Choroid plexus epithelial cell (primary cell): ENCODE data around the gene BMP7.

Source experiments
- DNase-seq: peaks from one replicate; pipeline ENCODE4 v3.0.0-alpha.2; 2010; ENCODE audit warnings: low read depth
- H3K4me3 ChIP-seq: 2 replicates; pipeline ENCODE4 v1.5.1; 2011; ENCODE audit warnings: low read depth, mild to moderate bottlenecking, control low read depth, low read length, moderate library complexity
- CTCF ChIP-seq: conservative IDR thresholded peaks from 2 replicates; pipeline ENCODE4 v1.5.1; 2011; ENCODE audit warnings: low read depth, mild to moderate bottlenecking, control low read depth, inconsistent platforms, low read length, moderate library complexity

Gene BMP7

GRCh38 chr20:57274299-57274698, 7.9 kb upstream of the BMP7 start:
- H3K4me3 ChIP-seq = no peak overlapping the region
- TF ChIP-seq CTCF = no peak
- DNase-seq = no peak

GRCh38 chr20:57272883-57273535, 6.6 kb upstream of the BMP7 start:
- DNase-seq = no peak
- no peak for TF ChIP-seq CTCF
- no peak overlapping the region for H3K4me3 ChIP-seq

- no peak overlapping the region for H3K4me3 ChIP-seq
- no peak for DNase-seq
- no peak for TF ChIP-seq CTCF
Measured at GRCh38 chr20:57270204-57270984, 4.0 kb upstream of the BMP7 start.

GRCh38 chr20:57269148-57269984, 2.9 kb upstream of the BMP7 start:
- no peak for TF ChIP-seq CTCF
- no peak overlapping the region for H3K4me3 ChIP-seq
- no peak for DNase-seq

GRCh38 chr20:57268399-57269076, 2.1 kb upstream of the BMP7 start:
- no peak overlapping the region for H3K4me3 ChIP-seq
- no peak for DNase-seq
- no peak for TF ChIP-seq CTCF

GRCh38 chr20:57267158-57267821, 849 bp upstream of the BMP7 start:
- H3K4me3 ChIP-seq = no peak overlapping the region
- TF ChIP-seq CTCF = no peak
- no peak for DNase-seq
